NAMALWA (cell line): ENCODE results near the gene A4GNT.

Experiments
- DNase-seq: peaks from one replicate; pipeline ENCODE4 v3.0.0-alpha.2; 2015; ENCODE audit warnings: low spot score

A4GNT gene

DNA sequence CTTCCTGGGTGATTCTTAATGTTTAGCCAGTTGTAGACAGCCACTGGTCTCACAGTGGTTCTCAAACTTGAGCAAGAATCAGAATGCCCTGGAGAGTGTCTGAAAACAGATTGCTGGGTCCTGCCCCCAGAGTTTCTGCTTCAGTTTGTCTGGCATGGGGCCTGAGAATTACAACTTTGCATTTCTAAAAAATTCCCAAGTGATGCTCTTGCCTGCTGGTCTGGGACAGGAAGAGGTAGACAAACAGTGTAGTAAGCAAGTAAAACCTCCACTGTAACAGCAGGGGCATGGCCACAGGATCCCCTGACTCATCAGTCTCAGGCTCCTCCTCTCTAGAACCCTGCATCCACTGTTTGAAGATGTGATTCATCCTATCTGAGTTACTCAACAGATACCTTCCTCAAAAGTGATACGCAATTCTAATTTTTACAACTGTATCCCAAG lies 53.3 kb downstream of the A4GNT start:
- no peak for DNase-seq

DNA sequence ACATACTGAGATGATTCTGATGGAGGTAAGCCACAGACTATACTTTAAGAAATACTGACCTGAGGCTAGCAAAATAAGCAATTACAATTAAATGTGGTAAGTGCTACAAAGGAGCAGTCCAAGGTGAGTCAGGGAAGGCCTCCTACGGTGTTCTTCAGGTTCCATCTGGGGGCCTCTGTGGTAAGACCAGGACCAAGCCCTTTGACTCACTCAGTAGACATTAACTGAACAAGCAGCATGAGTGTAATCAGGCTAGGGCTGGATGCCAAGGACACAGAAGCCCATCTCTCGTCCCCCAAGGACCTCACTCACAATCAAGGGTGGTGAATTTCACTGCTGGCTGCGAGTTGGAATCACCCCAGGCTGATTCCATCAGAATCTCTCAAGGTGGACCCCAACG lies 54.1 kb downstream of the A4GNT start:
- DNase-seq, result no peak
